Globus pallidus (tissue), 1 donor: ENCODE results near the gene SNX27.
A peak's percentile ranks its signal among the peaks of the same experiment; 100 is the strongest.
"Not testable (repeated sequence)": the region's sequence is repeated elsewhere in the genome, so short reads cannot be mapped to it uniquely, and the experiment has no call there.

Source experiments
- DNase-seq: peaks from one replicate; pipeline ENCODE4 v3.0.0-alpha.2; 2015; ENCODE audit warnings: low spot score

Gene SNX27

GRCh38 chr1:151721788-151722510 is 110.1 kb downstream of the SNX27 start:
- DNase-seq = no peak

GRCh38 chr1:151723726-151724370 is 112.0 kb downstream of the SNX27 start:
- DNase-seq = no peak

GRCh38 chr1:151728151-151729054 is 116.6 kb downstream of the SNX27 start:
- peak; percentile 37 for DNase-seq

- no peak for DNase-seq
Measured at GRCh38 chr1:151729157-151729965, 117.5 kb downstream of the SNX27 start.

- DNase-seq = no peak
Measured at GRCh38 chr1:151729966-151730291, 118.1 kb downstream of the SNX27 start.

- DNase-seq = no peak
Measured at GRCh38 chr1:151733126-151733525, 121.3 kb downstream of the SNX27 start.

- not testable (repeated sequence) for DNase-seq
Measured at GRCh38 chr1:151733995-151734394, 122.1 kb downstream of the SNX27 start.

- DNase-seq = no peak
Measured at GRCh38 chr1:151737026-151737425, 125.2 kb downstream of the SNX27 start.

- DNase-seq = no peak
Measured at GRCh38 chr1:151737479-151737878, 125.6 kb downstream of the SNX27 start.

GRCh38 chr1:151739590-151740355 is 127.9 kb downstream of the SNX27 start:
- no peak for DNase-seq

GRCh38 chr1:151741516-151741915 is 129.7 kb downstream of the SNX27 start:
- no peak for DNase-seq
